Panc1 (cell line): ENCODE results near the gene LRRC8C. TPM values are rescaled to one million over a fixed set of nuclear protein-coding genes. Genes with fewer than 3 reads are reported as not detected.

Experiments used
- ATAC-seq: fragments of 200-7000 bp; cut with Tn5 transposase; 2 replicates; pipeline ENCODE4 v1.9.1; 2020; ENCODE audit warnings: mild to moderate bottlenecking, moderate library complexity
- BruUV-seq: library from RNA; stranded (reverse); fragments of 400-500 nt; replicated peaks from 2 replicates; lab custom pipeline; 2021; lab: Mats Ljungman, UMichigan
- CTCF ChIA-PET: fragments of 300-600 bp; sonication (Branson Sonifier 250); formaldehyde crosslinking; loops from one replicate; lab custom pipeline; 2022; ENCODE audit warnings: antibody characterized with exemption; lab: Charles Lee
- POLR2A ChIA-PET: fragments of 300-600 bp; sonication (Branson Sonifier 250); formaldehyde crosslinking; loops from one replicate; lab custom pipeline; 2022; ENCODE audit warnings: antibody characterized with exemption; lab: Charles Lee
- DNase-seq: peaks from one replicate; pipeline ENCODE4 v3.0.0-alpha.2; 2010; ENCODE audit warnings: low read depth, low spot score
- H3K27ac ChIP-seq: 2 replicates; pipeline ENCODE4 v1.5.1; 2011; ENCODE audit warnings: mild to moderate bottlenecking, low read length, inconsistent platforms
- H3K27me3 ChIP-seq: fragments of 200-500 bp; sonication (Bioruptor generic); 2 replicates; pipeline ENCODE4 v1.6.0; 2014; ENCODE audit warnings: low read length, inconsistent platforms; ENCODE audit not compliant: control insufficient read depth, insufficient read depth
- H3K36me3 ChIP-seq: fragments of 200-500 bp; sonication (Bioruptor generic); 2 replicates; pipeline ENCODE4 v1.5.1; 2014; ENCODE audit warnings: inconsistent platforms, mild to moderate bottlenecking, low read length, moderate library complexity; ENCODE audit not compliant: control insufficient read depth, insufficient read depth
- H3K4me1 ChIP-seq: 2 replicates; pipeline ENCODE4 v1.5.1; 2011; ENCODE audit warnings: inconsistent platforms, mild to moderate bottlenecking, low read length, moderate library complexity; ENCODE audit not compliant: control insufficient read depth, insufficient read depth
- H3K4me3 ChIP-seq, 2 experiments: 2 replicates each; pipeline ENCODE4 v1.5.1; 2011 to 2012; ENCODE audit warnings: low read depth in 2 of 2, low read length in 2 of 2, mild to moderate bottlenecking in 2 of 2, inconsistent platforms in 1 of 2, moderate library complexity in 1 of 2
- H3K9me3 ChIP-seq: fragments of 200-500 bp; sonication (Bioruptor generic); 2 replicates; pipeline ENCODE4 v1.5.1; 2014; ENCODE audit warnings: low read depth, mild to moderate bottlenecking, inconsistent platforms, low read length, moderate library complexity; ENCODE audit not compliant: control insufficient read depth, insufficient read depth
- POLR2AphosphoS5 ChIP-seq: IDR thresholded peaks from 2 replicates; pipeline ENCODE4 v1.6.1; 2012; ENCODE audit warnings: mild to moderate bottlenecking, low read depth, low read length, moderate library complexity
- SIN3A ChIP-seq: IDR thresholded peaks from 2 replicates; pipeline ENCODE4 v1.6.1; 2012; ENCODE audit warnings: low read depth, mild to moderate bottlenecking, low read length, moderate library complexity, borderline replicate concordance; ENCODE audit not compliant: insufficient read depth
- TCF7L2 ChIP-seq: IDR thresholded peaks from 2 replicates; pipeline ENCODE4 v1.6.1; 2011; ENCODE audit warnings: mild to moderate bottlenecking, low read depth, low read length, inconsistent platforms
- in situ Hi-C: cut with HindIII; loops from 2 replicates; pipeline ENCODE4 v1.10.0; 2016; ENCODE audit warnings: low sequenced_read_pairs, low pct_unique_long_range_greater_than_20kb
- intact Hi-C: fragments of 100-400 bp; cut with micrococcal nuclease; formaldehyde crosslinking; loops from one replicate; pipeline ENCODE4 v1.10.0; 2022; ENCODE audit not compliant: unreplicated experiment
- total RNA-seq: library from RNA; stranded (reverse); gene quantifications from one replicate; pipeline ENCODE4 v1.2.1, GENCODE V29; 2021; ENCODE audit not compliant: unreplicated experiment
- TF ChIP-seq, protein P1 (sequence below), 2 experiments: IDR thresholded peaks; 2 replicates each; pipeline ENCODE4 v1.6.1; 2011 to 2012; ENCODE audit warnings: low read depth in 2 of 2, control low read depth in 1 of 2, low read length in 1 of 2, mild to moderate bottlenecking in 1 of 2, moderate library complexity in 1 of 2; ENCODE audit not compliant: insufficient read depth in 1 of 2
- TF ChIP-seq, protein P2 (sequence below): fragments of 450-650 bp; IDR thresholded peaks from 2 replicates; pipeline ENCODE4 v1.5.1; 2017; ENCODE audit warnings: mild to moderate bottlenecking

Gene LRRC8C
- total RNA-seq, 1 experiment from 2014 or later, result 17.1 TPM

GRCh38 chr1:89673251-89673650 is 40.3 kb downstream of the LRRC8C start:
- TF ChIP-seq POLR2AphosphoS5, result no peak
- TF ChIP-seq SIN3A, result no peak
- TF ChIP-seq, protein P1, sequence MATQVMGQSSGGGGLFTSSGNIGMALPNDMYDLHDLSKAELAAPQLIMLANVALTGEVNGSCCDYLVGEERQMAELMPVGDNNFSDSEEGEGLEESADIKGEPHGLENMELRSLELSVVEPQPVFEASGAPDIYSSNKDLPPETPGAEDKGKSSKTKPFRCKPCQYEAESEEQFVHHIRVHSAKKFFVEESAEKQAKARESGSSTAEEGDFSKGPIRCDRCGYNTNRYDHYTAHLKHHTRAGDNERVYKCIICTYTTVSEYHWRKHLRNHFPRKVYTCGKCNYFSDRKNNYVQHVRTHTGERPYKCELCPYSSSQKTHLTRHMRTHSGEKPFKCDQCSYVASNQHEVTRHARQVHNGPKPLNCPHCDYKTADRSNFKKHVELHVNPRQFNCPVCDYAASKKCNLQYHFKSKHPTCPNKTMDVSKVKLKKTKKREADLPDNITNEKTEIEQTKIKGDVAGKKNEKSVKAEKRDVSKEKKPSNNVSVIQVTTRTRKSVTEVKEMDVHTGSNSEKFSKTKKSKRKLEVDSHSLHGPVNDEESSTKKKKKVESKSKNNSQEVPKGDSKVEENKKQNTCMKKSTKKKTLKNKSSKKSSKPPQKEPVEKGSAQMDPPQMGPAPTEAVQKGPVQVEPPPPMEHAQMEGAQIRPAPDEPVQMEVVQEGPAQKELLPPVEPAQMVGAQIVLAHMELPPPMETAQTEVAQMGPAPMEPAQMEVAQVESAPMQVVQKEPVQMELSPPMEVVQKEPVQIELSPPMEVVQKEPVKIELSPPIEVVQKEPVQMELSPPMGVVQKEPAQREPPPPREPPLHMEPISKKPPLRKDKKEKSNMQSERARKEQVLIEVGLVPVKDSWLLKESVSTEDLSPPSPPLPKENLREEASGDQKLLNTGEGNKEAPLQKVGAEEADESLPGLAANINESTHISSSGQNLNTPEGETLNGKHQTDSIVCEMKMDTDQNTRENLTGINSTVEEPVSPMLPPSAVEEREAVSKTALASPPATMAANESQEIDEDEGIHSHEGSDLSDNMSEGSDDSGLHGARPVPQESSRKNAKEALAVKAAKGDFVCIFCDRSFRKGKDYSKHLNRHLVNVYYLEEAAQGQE (IDR thresholded peaks at IDR 0.05; ENCODE audit: insufficient read depth in 1 of 2, low read depth in 2 of 2, low read length in 1 of 2), result no peak
- TF ChIP-seq, protein P2, sequence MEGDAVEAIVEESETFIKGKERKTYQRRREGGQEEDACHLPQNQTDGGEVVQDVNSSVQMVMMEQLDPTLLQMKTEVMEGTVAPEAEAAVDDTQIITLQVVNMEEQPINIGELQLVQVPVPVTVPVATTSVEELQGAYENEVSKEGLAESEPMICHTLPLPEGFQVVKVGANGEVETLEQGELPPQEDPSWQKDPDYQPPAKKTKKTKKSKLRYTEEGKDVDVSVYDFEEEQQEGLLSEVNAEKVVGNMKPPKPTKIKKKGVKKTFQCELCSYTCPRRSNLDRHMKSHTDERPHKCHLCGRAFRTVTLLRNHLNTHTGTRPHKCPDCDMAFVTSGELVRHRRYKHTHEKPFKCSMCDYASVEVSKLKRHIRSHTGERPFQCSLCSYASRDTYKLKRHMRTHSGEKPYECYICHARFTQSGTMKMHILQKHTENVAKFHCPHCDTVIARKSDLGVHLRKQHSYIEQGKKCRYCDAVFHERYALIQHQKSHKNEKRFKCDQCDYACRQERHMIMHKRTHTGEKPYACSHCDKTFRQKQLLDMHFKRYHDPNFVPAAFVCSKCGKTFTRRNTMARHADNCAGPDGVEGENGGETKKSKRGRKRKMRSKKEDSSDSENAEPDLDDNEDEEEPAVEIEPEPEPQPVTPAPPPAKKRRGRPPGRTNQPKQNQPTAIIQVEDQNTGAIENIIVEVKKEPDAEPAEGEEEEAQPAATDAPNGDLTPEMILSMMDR, result no peak
- TF ChIP-seq TCF7L2, result no peak
- no peaks in the 10 kb centered on the region for H3K4me1 ChIP-seq
- ChIA-PET POLR2A (no interaction called here), CTCF (no interaction called here)
- H3K27me3 ChIP-seq, result no peaks in the 10 kb centered on the region
- no peaks in the 10 kb centered on the region for H3K9me3 ChIP-seq
- in situ Hi-C loops (no loop called here), intact Hi-C loops (no loop called here)
- BruUV-seq, result no TSS peak
- no peak overlapping the region for H3K4me3 ChIP-seq
- ATAC-seq (no peak), DNase-seq (no peak)
- H3K27ac ChIP-seq, result no peak overlapping the region
- no peaks in the 10 kb centered on the region for H3K36me3 ChIP-seq

GRCh38 chr1:89675677-89676076 is 42.8 kb downstream of the LRRC8C start:
- intact Hi-C loops (loop anchor here (5.0 kb wide), 1 partner anchor 38 kb away; no protein-coding TSS in a partner anchor), in situ Hi-C loops (no loop called here)
- TF ChIP-seq, protein P2, result no peak
- TF ChIP-seq SIN3A (no peak), POLR2AphosphoS5 (no peak), TCF7L2 (no peak)
- TF ChIP-seq, protein P1 (IDR thresholded peaks at IDR 0.05; ENCODE audit: insufficient read depth in 1 of 2, low read depth in 2 of 2, low read length in 1 of 2), result no peak
- ChIA-PET CTCF (no interaction called here), POLR2A (no interaction called here)
- Histone ChIP-seq H3K4me3 (no peak overlapping the region), H3K9me3 (no peaks in the 10 kb centered on the region), H3K27me3 (no peaks in the 10 kb centered on the region), H3K36me3 (no peaks in the 10 kb centered on the region), H3K27ac (no peak overlapping the region), H3K4me1 (no peaks in the 10 kb centered on the region)
- ATAC-seq, result no peak
- no peak for DNase-seq
- BruUV-seq, result no TSS peak
